Activated CD8-positive, alpha-beta memory T cell treated with anti-CD3 and anti-CD28 coated beads, Interleukin-2, amount 50 U/mL, for 1 hour (primary cell): Measurements from ENCODE around the gene KIAA0825.

Experiments used
- DNase-seq: peaks from one replicate; pipeline ENCODE4 v3.0.0-alpha.2; 2020; ENCODE audit errors: extremely low read depth

Gene KIAA0825

DNA sequence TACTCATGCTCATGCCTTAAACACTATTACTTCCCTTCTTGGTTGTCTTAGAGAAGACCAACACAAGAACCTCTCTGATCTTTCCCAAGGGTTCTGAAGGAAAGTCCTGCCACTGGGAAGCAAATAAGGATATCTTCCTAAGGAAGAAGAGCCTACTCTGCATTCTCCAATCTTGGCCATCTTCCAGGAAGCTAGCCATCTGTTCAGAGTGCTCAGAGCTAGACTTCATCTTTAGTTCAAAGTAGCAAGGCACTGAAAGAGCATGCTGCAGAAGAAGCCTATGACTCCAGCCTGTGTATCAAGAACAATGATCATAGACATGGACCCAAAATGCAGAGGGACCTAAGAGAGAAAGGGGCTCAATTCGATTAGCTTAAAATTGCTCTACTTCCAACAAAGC lies 114.7 kb downstream of the KIAA0825 start:
- DNase-seq: no peak

DNA sequence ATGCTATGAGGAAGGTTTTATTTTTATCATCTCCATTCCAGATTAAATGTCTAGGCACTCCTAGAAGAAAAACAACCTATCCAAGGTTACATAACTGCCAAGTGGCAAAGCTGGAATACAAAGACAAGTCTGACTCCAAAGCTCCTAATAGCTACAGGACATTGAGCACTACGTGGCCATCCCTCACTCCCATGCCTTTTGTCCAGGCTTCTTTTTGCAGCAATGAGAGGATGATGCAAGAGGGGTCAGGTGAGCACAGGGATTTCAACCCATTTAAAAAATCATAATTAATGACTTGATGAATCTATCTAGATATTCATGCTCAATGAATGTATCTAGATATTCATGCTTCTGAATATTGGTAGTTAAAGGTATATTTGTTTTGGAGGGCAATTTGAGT lies 117.0 kb downstream of the KIAA0825 start:
- DNase-seq: no peak

DNA sequence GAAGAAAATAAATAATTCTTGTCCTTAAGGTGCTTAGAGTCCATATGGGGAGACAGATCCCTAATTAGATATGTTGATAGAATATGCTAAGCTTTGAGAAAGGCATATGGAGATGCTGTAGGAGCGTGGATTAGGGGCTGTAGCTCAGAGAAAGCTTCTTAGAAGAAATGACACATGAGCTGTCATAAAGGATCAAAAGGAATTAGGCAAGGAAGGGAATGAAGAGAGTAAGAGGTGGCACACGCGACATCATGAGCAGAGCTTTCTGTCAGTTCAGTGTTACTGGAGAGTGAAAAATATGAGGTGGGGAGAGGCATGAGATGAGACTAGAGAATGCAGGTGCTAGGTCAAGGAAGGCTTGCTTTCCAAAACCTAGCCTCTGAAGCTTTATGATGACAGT lies 118.6 kb downstream of the KIAA0825 start:
- DNase-seq: no peak

DNA sequence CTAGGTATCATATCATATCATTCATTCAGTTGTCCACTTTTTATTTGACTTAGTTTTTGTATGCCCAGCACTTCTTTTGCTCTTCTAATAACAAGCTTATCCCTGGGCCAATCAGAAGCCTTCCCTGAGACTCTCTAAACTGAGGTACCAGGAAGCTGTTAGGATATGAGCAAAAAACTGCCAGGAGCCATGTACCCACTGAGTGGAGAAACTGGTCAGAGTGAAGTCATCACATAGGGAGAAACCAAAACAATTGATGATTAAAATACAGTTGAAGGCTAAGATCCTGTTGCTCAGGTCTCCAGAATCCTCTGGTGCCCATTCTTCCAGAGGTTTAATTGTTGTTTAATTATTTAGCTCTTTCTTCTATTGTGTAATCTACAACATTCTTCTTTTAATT lies 120.2 kb downstream of the KIAA0825 start:
- DNase-seq: no peak

DNA sequence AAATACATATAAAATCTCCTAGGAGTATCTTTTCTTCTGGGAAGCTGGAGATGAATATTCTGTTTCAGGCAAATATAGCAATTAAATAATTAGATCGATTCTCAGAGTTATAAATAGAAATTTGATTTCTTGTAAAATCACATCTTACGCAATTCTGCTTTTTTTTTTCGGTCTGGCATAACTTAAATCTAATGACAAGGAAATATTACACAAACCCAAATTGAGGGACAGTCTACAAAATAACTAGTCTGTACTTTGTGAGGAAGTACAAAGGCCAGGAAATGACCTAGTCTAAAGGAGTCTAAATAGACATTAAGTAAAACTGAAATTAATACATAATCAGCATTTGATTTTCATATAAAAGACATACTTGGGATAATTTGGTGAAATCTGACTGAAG lies 133.3 kb downstream of the KIAA0825 start:
- no peak for DNase-seq

DNA sequence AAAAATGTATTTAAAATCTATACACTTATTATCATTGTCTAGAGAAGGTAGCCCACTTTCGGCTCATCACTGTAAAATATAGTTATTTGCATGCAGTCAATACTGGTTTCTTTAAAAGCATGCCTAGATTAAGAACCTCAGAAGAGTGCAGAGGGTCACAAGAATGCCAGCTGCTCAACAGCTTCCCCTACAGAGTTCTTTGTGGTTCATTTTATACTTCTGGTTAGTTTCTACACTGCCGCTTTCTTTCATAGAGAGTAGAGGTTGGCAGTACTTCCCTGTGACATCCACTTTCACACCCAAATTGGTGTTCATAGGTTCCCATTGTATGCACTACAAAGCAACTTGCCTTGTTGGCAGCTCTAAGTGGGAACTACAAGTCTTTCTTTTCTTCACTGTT lies 137.3 kb downstream of the KIAA0825 start:
- DNase-seq: no peak

DNA sequence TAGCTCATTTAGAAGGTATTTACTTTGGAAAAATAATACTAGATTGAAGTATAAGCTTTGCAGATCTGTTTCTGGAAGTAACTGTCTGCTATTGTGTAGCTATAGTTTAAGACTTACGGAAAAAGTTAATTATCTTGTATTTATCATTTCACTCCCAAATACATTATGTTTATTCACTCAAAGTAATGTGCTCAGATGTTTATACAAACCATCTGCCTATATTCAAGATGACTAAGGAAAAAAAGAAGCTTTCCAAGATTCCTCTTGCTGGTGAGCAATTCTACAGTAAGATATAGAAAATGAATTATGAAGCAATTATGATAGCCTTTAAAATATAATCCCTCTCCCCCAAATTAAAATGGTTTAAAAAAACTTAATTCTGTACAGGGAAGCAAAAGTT lies 137.9 kb downstream of the KIAA0825 start:
- no peak for DNase-seq

DNA sequence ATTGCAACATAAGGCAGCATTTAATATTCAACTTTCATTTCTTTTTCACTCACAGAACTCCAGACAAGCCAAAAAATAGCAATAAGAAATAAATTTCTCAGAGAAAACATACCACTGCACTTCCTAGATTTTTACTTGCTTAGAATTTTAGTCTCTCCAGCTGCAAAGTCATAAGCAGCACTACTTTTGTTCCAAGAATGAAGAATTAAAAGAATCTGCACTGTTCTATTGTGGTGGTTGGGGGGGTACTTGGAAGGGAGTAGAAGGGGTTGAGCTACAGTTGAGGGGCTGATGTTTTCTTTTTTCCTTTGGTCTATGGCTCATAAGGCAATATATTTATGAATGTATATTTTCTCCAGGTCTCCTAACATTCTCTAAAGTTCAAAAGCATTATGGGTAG lies 144.5 kb downstream of the KIAA0825 start:
- no peak for DNase-seq

DNA sequence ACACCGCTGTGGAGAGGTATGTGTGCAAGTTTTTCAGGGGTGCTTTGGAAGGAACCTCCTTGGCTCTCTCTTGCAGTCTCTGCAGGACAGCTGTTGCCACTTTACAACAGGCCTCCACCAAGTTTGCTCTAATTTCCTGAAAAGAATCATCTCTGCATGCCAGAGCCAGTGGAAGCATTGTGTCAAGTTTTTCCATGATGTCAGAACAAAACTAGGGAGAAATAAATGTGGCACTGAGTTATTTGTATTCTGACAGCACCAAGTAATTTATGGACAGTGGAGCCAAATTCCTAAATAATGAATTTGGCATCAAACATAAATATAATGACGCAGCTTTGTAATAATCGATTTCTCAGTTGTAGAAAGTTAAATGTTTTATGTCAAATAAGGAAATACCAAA lies 146.9 kb downstream of the KIAA0825 start:
- DNase-seq: no peak

DNA sequence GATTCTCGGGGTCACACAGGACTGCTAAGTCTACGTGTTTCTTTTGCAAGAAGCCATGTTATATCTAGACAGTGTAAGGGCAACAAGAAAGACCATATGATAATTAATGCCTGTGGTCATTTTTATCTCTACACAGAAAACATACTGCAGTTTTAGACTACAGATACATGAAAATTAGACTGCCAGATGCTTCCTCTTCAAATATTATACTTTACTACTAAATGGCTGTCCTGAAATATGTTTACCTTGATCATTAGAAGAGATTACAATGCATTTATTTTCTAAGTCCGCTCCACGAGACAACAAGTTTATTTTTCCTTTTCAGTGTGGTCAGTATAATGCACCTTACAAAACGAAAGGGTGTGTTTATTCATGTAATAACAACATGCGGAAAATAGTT lies 147.6 kb downstream of the KIAA0825 start:
- DNase-seq: no peak

DNA sequence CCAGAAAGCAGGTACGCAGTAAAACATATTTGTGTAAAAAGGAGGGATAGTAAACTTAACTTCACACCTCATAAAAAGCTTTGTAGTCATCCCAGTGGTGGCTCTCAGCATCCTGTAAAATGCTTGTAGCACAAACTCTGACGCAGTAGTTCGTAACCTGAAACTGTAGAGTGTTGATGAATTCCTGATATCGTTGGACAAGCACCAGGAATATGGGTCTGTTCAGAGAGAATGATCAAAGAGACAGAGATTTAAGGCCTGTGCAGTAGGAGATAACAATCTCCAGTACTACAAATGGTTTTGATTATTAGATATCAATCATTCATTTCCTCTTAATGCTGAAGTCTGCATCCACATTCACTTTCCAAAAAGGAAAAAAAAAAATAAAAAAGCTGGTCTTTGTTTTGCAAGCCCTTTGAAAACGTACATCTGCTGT lies 148.5 kb downstream of the KIAA0825 start:
- DNase-seq: no peak

DNA sequence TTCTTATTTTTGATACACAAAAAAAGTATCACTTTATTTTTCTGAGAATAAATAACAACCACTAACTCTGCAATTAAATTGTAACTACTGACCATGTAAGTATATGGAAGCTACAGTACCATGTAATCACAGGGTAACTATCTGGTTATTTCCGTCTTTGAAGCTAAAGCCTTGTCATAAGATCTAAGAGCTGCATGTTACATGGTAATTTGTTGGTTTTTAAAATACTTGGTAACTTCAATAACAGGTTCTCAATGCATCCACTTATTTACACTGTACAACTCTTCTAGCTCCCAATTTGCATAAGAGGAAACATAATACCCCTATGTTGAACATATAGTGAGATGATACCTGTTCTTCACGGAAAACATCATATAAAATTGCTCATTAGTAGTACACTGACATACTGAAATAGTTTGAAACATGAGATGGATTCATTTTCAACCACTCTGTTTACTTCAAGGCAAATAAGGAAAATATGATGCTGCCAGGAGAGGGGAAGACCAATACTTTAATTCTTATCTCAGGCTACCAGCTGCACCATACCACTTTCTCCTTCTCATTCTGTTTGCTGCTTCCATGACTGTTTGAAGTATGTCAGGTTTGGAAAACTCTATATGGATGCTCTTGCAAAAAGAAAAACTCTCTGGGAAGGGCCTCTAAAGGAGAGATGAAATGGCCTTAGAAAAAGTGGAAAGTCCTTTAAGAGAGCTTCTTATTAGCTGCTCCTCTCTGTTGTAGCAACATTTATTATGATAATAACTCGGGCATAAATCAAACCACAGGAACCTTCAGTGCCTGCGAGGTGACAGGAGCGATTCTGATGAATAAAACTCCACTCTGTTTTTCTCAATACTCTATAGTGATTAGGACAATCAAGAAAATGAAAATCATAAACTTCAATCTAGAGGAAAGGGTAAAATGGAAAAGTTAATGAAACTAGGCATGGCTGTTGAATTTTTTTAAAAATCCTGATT lies 150.2 kb downstream of the KIAA0825 start:
- DNase-seq: no peak

DNA sequence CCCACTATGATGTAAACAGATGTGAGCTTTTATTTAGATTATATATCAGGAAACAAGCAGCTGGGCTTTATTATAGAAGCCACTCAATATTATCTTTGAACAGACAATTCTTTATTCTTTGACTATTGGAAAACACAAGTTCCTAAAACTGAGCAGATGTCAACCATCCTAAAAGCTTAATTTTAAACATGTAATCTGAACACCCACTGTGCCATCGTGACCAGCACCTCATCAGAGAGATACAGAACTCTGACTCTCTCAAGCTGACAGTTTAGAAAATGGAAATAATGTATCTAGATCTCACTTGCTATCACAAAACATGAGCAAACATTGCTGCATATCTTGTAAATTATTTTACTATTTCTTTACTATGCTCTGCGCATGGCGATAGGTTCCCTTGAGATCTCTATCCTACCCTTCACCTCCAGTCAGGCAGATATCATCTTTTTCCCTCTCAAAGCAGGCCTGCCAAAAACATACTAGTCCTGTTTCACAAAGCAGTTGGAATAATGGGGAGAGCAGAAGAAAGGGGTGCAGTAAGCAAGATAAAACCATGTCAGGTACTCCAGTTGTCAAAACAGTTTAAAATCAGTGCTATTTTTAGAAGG lies 151.0 kb downstream of the KIAA0825 start:
- no peak for DNase-seq

DNA sequence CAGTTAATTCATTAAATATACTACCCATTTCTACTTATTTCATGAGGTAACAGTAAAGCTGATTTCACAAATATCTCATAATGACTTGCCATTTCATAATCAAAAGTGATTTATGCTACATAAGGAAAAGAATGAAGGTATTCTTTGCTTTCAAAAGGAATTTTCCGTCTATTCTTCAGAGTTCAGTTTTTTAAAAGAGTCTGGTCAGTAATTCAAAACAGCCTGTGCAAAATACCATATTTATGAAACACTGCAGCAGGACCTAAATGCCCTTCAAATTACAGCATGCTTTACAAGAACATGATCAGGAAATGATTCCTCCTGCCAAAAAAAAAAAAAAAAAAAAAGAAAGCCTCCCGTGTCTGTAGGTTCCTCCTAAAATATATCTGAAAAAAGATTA lies 154.7 kb downstream of the KIAA0825 start:
- no peak for DNase-seq

DNA sequence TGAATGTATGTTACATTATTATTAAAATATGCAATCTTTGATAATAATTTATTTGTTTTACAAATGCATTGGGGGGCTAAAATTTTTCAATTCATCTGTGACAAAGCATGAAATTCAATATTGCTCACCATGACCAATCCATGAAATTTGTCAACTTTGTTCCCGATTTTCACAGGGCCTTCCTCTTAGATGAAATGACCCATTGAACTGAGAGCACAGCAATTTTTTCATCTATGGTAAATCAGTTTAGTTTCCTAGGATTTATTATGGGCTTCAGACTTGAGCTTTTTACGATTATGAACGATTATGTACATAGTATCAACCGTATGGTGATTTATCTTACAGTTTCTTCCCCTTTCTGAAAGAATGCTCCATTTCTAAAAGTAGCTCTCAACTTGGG lies 157.3 kb downstream of the KIAA0825 start:
- no peak for DNase-seq

DNA sequence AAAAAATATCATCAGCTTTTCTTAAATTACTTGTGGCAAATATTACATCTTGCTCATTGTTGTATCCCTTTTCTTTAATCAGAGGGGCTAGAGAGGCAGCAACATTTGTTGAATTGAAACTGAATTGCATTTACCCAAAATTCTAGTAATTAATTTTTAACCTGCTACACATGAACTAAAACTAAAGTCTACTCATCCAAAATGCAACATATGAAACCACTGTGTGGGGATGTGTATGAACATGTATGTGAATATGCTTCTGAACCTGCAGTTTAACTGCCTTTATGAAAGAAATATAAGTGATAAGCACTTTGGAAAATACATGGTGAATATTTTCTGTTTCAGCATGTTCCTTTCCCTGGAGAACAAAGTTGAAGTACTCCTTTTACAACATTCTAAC lies 158.5 kb downstream of the KIAA0825 start:
- no peak for DNase-seq

DNA sequence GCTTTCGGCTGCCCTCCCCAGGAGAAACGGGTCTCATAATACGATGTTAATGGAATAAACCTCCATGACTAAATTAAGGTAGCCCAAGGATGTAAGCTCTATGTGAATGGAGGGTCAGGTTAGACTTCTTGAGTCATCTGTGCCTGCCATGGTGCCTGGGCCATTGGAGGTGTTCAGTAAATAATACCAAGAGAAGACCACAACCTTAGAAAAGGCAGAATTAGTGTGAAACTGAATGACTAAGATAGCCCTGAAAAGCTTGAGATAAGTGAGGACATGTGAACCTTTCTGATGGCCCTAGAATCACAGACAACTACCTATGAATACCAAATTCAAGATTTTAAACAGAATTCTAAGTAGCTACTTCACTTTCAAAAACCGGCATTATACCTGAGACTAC lies 160.6 kb downstream of the KIAA0825 start:
- DNase-seq: no peak

DNA sequence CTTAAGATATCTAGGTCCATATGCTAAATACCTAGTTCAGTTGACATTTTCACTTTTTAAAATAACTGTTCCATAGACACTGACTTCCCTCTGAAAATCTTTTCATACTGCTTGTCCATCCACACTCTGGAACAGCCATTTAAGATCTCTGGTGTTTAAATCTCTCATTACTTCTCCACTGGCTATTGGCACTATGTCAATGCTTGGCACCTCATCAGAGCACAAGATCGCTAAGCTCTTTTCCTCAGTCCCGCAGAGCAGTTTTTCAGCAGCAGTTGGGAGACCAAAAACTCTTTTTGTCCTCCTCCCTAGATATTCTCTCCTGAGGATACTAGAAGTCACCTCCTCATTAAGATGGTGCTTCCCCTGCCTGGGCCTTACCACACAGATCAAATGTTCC lies 172.7 kb downstream of the KIAA0825 start:
- DNase-seq: no peak

DNA sequence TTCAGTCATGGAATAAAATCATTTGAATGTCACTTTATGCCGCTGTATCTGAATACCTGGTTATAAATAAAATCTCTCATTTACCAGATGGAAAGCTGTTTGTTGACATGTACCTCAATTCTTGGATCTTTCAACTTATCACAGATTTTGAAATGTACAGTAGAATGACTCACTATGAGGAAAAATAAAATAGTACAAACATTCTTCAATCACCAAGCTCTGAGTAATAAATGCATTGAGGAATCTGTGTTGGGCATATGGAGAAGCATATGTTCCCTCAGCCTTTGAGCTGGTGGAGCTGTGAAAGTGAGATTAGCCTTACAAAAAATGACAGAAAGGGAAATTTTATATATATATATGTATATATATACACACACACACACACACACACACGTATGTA lies 175.4 kb downstream of the KIAA0825 start:
- no peak for DNase-seq

DNA sequence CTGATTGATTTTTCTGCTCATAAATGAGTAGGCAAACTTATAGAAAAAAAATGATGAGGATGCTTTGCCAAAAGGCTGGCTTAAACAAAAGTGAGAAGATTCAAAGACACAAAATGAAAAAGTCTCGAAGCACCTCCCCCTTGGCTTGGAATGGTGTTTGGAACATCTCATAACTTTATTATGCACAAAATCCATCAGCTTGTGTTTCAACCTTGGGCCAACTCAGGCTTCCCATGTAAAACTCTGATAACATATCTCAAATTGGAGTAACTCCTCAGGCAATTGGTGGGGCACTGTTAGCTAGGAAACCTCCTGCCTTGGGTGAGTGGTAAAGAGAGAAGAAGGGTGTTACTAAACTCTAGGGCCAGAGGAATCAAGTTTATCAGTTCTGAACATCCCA lies 176.3 kb downstream of the KIAA0825 start:
- no peak for DNase-seq

DNA sequence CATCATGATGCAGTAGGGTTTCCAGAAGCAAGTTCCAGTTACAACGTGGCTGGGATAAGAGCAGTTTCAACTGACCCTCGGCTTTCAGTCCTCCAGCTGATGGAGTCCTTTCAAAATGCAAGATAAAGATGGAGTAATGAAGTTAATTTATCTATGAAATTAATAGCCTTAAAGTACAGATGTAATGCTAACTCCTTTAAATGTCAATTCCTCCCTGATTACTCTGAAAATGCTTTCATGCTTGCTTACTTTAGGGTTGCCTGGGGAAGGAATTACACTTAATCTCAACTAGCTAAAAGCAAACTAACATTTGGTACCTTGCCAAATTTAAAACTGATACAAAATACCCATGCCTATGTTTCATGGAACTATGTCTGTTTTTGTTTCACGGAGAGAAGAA lies 178.4 kb downstream of the KIAA0825 start:
- no peak for DNase-seq

DNA sequence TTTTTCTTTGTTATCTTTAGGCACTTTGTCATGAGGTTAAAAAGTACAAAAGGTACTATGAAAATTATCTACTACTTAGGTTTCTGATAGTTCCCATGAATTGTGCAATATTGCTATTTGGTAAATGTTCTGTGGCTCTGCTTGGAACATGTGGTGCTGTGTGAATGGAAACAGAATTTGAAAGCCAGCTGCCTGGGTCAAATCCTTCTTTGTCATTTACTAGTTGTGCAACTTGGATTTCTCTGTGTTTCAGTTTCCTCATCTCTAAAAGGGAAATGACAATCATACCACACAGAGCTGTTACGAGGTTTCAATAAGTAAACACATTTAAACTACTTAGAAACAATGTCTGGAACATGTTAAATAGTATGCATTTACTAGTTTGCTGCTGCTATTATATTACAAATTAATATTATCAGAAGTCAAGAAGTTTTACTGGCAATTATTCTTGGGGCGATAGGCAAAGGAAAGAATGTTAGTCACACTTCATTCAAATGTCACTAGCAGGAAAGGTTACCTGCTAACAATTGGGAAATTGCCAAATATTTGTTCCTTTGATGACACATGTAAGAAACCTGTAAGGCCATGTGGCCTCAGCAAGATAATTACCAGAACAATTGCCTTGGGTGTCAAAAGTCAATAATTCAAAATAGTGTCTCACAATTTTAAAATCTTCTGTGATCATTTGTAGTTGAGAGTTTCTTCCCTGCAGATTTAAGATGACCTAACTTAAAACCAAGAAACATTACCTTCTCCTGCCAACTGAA lies 184.8 kb downstream of the KIAA0825 start:
- DNase-seq: no peak

DNA sequence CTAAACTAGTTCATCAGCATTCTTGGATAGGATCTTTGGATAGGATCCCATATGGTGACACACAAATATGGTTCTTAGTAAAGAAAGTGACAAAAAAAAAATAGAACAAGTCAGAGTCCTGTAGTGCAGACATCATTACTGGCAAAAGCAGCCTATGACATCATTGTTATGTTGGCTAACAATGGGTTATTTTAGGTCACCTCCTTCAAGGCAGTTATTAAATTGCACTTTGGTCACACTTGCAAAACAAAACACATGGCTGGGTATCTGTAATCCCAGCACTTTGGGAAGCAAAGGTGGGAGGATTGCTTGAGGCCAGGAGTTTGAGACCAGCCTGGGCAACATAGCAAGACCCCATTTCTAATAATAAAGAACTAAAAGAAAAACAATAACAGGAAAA lies 185.9 kb downstream of the KIAA0825 start:
- DNase-seq: no peak
